Measurements from ENCODE around the gene PARD6G.

DNA sequence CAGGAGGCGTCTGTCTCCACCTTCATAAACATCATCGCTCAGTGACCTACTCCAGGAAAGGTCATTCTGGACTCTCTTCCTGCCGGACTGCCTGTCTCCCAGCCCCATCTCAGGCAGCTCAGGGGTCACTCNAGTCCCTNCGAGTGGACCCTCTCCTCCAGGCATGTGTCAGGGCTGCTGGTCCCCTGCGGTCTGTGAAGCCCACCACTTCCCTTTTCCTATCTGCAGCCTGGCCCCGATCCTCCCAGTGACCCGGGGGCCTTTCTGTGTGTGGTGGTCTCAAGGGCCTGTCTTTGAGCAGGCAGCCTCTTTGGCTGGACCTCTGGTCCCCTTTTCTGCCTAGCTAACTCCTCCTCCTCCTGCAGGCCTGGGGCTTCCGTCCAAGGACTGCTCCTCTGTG, 5.9 kb upstream of the PARD6G start:
- no peak for TF ChIP-seq EZH2 (IDR thresholded peaks at IDR 0.05; ENCODE audit: borderline replicate concordance, low read length)
- TF ChIP-seq, protein P1, sequence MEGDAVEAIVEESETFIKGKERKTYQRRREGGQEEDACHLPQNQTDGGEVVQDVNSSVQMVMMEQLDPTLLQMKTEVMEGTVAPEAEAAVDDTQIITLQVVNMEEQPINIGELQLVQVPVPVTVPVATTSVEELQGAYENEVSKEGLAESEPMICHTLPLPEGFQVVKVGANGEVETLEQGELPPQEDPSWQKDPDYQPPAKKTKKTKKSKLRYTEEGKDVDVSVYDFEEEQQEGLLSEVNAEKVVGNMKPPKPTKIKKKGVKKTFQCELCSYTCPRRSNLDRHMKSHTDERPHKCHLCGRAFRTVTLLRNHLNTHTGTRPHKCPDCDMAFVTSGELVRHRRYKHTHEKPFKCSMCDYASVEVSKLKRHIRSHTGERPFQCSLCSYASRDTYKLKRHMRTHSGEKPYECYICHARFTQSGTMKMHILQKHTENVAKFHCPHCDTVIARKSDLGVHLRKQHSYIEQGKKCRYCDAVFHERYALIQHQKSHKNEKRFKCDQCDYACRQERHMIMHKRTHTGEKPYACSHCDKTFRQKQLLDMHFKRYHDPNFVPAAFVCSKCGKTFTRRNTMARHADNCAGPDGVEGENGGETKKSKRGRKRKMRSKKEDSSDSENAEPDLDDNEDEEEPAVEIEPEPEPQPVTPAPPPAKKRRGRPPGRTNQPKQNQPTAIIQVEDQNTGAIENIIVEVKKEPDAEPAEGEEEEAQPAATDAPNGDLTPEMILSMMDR (IDR thresholded peaks at IDR 0.05; ENCODE audit: low read length), result no peak

All from OCI-LY1 (cell line).